ENCODE results near the gene TRIM42.

DNA sequence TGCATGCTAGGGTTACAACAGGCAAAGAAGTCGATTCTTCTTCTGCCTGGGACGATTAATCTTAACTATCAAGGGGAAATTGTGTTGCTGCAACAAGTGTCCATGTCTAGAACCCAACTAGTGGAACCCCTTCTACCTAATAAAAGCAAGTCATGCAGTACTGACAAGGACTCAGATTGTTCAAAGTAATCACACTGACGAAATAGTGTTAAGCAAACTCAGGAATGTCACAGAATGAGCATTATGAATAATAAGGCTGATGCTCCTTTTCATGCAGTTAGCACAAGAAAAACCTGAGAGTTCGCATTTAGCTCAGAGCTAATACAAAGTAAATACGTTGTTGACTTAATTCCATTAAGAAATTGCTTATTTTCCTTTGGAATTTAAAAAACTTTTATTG, 47.5 kb upstream of the TRIM42 start:
- no peak for TF ChIP-seq CTCF (IDR thresholded peaks at IDR 0.05)
- no peak for TF ChIP-seq POLR2A (IDR thresholded peaks at IDR 0.05)

Measured in suprapubic skin (tissue), 3 donors.